ENCODE data around the gene AP3S2. TPM values are rescaled to one million over a fixed set of nuclear protein-coding genes. Genes with fewer than 3 reads are reported as not detected.
"Not testable (repeated sequence)": the region's sequence is repeated elsewhere in the genome, so short reads cannot be mapped to it uniquely, and the experiment has no call there.

Gene AP3S2
- total RNA-seq, 1 donor from 2014 or later = 24.7 TPM

DNA sequence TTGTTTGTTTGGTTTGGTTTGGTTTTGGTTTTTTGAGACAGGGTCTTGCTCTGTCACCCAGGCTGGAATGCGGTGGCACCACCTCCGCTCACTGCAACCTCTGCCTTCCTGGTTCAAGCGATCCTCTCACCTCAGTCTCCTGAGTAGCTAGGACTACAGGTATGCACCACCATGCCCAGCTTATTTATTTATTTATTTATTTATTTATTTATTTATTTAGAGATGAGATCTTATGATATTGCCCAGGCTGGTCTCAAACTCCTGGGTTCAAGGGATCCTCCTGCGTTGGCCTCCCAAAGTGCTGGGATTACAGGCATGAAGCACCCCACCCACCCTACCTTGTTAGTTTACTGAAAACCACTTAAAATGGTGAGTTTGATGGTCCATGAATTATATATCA is 105.2 kb downstream of the AP3S2 start:
- intact Hi-C loops (cut with micrococcal nuclease); H3K27ac Mint-ChIP-seq; H3K9me3 Mint-ChIP-seq; H3K4me1 Mint-ChIP-seq (ENCODE audit: low read depth); H3K36me3 Mint-ChIP-seq (ENCODE audit: low read depth); H3K4me3 Mint-ChIP-seq; DNase-seq (ENCODE audit: low spot score); H3K27me3 Mint-ChIP-seq (ENCODE audit: insufficient read depth): not testable (repeated sequence)

DNA sequence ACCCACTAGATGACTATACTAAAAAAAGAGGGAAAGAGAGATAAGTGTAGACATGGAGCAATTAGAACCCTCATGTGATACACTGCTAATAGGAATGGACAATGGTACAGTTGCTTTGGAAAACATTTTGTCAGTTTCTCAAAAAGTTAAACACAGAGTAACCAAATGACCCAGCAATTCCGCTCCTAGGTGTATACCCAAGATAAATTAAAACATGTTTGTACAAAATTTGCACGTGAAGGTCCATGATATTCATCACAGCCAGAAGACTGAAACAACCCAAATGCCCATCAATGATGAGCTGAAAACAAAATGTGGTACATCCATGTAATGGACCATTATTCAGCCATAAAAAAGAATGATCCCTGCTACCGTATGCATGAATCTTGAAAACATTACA is 105.8 kb downstream of the AP3S2 start:
- intact Hi-C loops (cut with micrococcal nuclease) = no loop called here
- H3K9me3 Mint-ChIP-seq = peaks cover 8% of the 10 kb centered on the region
- no peaks in the 10 kb centered on the region for H3K36me3 Mint-ChIP-seq (ENCODE audit: low read depth)
- H3K27ac Mint-ChIP-seq = no peak overlapping the region
- DNase-seq (ENCODE audit: low spot score) = no peak
- no peak overlapping the region for H3K4me3 Mint-ChIP-seq
- peaks cover 5% of the 10 kb centered on the region for H3K27me3 Mint-ChIP-seq (ENCODE audit: insufficient read depth)
- H3K4me1 Mint-ChIP-seq (ENCODE audit: low read depth) = peaks cover 4% of the 10 kb centered on the region

DNA sequence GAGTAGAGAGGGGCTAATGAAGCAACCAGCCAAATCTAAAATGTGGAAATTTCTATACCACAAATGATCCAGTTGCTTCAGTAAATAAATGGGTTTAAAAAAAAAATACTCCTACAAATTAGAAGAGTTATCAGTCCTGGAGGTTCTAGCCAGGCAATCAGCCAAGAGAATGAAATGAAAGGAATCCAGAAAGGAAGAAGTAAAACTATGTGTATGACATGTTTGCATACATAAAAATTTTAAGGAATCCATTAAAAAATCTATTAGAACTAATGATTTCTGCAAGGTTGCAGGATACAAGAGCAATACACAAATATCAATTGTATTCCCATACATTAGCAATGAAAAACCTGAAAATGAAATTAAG is 108.0 kb downstream of the AP3S2 start:
- no peak overlapping the region for H3K27ac Mint-ChIP-seq
- DNase-seq (ENCODE audit: low spot score) = no peak
- intact Hi-C loops (cut with micrococcal nuclease) = no loop called here
- H3K4me3 Mint-ChIP-seq = no peak overlapping the region
- H3K36me3 Mint-ChIP-seq (ENCODE audit: low read depth) = no peaks in the 10 kb centered on the region
- H3K27me3 Mint-ChIP-seq (ENCODE audit: insufficient read depth) = peaks cover 5% of the 10 kb centered on the region
- H3K9me3 Mint-ChIP-seq = peaks cover 8% of the 10 kb centered on the region
- peaks cover 17% of the 10 kb centered on the region for H3K4me1 Mint-ChIP-seq (ENCODE audit: low read depth)

DNA sequence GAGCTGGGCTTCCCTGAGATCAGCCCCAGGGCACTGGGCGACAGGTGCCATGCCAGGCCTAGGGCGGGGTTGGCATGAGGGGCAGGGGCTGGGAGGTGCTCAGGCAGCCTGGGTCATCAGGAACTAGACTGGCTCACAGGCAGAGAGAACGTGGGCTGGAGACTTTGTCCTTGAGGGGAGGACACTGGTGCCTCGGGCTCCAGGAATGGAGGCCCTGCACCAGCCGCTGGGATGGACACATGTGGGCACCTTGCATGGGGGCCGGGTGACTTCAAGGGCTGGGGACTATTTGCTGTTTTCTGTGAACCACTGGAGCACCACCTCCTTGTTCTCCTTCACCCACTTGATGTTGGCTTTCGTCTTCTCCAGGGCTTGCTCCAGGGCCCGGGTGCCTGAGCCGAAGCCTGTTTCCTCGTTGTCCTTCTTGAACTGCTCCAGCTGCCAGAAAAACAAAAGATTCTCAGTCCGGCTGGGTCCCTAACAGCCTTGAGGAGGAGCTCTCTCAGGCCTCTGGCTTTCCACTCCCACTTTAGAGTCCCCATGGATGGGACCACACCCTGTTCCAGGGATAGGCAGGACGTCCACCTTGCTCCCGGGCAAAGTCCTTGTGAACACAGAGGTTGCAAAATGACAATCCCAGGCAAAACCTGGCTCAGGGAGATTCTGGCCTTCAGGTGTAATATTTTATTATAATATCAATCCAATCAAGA is 108.6 kb downstream of the AP3S2 start:
- no peaks in the 10 kb centered on the region for H3K36me3 Mint-ChIP-seq (ENCODE audit: low read depth)
- no peak overlapping the region for H3K27ac Mint-ChIP-seq
- no peak overlapping the region for H3K4me3 Mint-ChIP-seq
- no peak for DNase-seq (ENCODE audit: low spot score)
- peaks cover 8% of the 10 kb centered on the region for H3K9me3 Mint-ChIP-seq
- H3K27me3 Mint-ChIP-seq (ENCODE audit: insufficient read depth) = peaks cover 5% of the 10 kb centered on the region
- intact Hi-C loops (cut with micrococcal nuclease) = no loop called here
- H3K4me1 Mint-ChIP-seq (ENCODE audit: low read depth) = peaks cover 21% of the 10 kb centered on the region

DNA sequence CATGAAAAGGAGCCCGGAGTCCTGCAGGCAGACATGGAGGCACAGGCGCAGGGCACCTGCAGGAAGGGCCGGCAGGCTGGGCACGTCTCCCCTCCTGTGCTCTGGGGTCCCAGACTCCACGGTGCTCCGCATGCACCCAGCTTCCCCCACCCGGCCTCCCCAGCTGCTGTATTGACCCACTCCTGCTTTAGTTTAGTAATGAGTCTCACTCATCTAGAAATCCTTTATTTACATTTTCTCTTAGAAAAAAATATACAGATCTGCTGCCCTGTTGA is 109.2 kb downstream of the AP3S2 start:
- Mint-ChIP-seq H3K4me3 (no peak overlapping the region), H3K9me3 (peaks cover 8% of the 10 kb centered on the region), H3K27me3 (ENCODE audit: insufficient read depth) (peaks cover 5% of the 10 kb centered on the region), H3K27ac (no peak overlapping the region), H3K4me1 (ENCODE audit: low read depth) (peaks cover 21% of the 10 kb centered on the region), H3K36me3 (ENCODE audit: low read depth) (no peaks in the 10 kb centered on the region)
- intact Hi-C loops (cut with micrococcal nuclease) = no loop called here
- no peak for DNase-seq (ENCODE audit: low spot score)

DNA sequence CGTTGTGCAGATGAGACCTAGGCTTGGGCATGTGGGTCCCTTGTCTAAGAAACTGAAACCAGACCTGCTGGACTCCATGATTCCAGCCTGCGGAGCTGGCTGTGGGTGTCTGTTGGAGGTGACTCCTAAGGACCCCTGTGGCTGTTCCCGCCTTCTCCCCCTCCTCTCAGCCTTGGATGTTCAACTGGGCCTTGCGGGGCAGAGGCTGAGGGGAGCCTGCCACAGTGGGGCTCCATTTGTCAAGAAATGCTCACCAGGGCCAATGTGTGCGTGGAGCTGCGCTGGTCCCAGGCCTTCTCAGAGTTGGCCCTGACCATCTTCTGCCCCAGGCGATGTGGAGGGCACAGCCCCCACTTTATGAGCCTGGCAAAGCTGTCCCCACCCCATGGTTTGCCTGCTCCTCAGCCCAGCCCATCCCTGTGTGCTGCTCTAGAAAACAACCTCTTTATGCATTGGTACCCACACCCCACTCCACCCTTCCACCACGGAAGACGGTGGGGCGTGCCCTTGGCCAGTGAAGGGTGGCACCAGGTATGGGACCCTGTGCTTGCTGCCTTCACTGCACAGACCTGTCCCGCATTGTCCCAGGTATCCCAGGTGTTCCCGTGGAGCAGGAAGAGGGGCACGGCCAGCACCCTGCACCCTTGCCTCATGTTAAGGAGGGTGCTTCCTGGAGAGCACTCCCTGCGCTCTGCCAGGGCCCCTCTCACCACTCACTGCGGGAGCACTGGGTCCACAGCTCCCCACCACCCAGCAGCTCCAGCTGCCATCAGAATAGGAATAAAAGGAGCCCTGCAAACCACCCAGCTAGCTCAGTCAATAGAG is 109.7 kb downstream of the AP3S2 start:
- H3K36me3 Mint-ChIP-seq (ENCODE audit: low read depth) = no peaks in the 10 kb centered on the region
- no peak overlapping the region for H3K27ac Mint-ChIP-seq
- H3K4me1 Mint-ChIP-seq (ENCODE audit: low read depth) = peaks cover 21% of the 10 kb centered on the region
- H3K9me3 Mint-ChIP-seq = peaks cover 8% of the 10 kb centered on the region
- no peak for DNase-seq (ENCODE audit: low spot score)
- intact Hi-C loops (cut with micrococcal nuclease) = no loop called here
- H3K27me3 Mint-ChIP-seq (ENCODE audit: insufficient read depth) = peaks cover 5% of the 10 kb centered on the region
- no peak overlapping the region for H3K4me3 Mint-ChIP-seq

DNA sequence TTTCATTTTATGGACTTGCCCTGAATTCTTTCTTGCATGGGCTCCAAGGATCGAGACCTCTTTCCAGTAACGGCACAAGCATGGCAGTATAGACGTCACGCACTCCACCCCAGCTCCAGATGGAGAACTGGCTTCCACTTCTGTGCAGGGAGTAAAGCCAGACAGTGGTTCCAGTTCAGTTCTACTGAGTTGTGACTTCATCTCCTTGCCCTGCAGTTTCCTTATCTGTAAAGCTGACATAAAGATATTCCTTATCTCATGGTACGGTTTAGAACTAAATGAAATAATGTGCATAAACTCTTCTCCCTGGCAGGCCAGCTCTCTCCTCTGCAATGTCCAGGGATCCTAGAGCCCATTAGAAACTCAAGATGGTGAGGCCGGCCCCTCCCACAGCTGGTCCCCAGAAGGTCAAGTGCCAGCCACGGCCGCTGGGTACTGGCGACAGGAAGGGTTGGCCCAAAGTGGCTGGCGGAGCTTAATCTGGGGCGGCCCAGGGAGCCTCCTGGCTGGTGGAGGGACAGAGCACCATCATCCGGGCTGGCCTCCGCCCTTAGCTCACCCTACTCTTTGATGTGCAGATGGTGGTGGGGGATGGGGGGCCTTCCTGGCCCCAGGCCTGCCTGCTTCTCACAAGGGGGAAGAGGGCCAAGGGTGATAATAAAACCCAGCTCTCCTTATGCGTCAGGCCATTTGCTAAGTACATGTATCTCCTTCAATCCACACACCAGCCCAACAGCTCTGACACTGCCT is 110.5 kb downstream of the AP3S2 start:
- H3K4me3 Mint-ChIP-seq = no peak overlapping the region
- intact Hi-C loops (cut with micrococcal nuclease) = no loop called here
- peaks cover 21% of the 10 kb centered on the region for H3K4me1 Mint-ChIP-seq (ENCODE audit: low read depth)
- H3K36me3 Mint-ChIP-seq (ENCODE audit: low read depth) = no peaks in the 10 kb centered on the region
- H3K9me3 Mint-ChIP-seq = peaks cover 8% of the 10 kb centered on the region
- peaks cover 9% of the 10 kb centered on the region for H3K27me3 Mint-ChIP-seq (ENCODE audit: insufficient read depth)
- H3K27ac Mint-ChIP-seq = no peak overlapping the region
- DNase-seq (ENCODE audit: low spot score) = no peak

DNA sequence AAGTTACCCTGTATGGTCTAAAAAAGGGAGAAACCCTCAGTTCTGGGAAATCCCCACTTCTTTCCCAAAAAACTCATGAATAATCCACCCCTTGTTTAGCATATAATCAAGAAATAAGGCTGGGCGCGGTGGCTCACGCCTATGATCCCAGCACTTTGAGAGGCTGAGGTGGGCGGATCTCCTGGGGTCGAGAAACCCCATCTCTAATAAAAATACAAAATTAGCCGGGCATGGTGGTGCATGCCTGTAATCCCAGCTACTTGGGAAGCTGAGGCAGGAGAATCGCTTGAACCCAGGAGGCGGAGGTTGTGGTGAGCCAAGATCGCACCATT is 111.2 kb downstream of the AP3S2 start:
- intact Hi-C loops (cut with micrococcal nuclease); H3K36me3 Mint-ChIP-seq (ENCODE audit: low read depth); H3K4me3 Mint-ChIP-seq; DNase-seq (ENCODE audit: low spot score); H3K9me3 Mint-ChIP-seq; H3K27ac Mint-ChIP-seq: not testable (repeated sequence)
- H3K27me3 Mint-ChIP-seq (ENCODE audit: insufficient read depth) = peaks cover 12% of the 10 kb centered on the region
- H3K4me1 Mint-ChIP-seq (ENCODE audit: low read depth) = peaks cover 21% of the 10 kb centered on the region

DNA sequence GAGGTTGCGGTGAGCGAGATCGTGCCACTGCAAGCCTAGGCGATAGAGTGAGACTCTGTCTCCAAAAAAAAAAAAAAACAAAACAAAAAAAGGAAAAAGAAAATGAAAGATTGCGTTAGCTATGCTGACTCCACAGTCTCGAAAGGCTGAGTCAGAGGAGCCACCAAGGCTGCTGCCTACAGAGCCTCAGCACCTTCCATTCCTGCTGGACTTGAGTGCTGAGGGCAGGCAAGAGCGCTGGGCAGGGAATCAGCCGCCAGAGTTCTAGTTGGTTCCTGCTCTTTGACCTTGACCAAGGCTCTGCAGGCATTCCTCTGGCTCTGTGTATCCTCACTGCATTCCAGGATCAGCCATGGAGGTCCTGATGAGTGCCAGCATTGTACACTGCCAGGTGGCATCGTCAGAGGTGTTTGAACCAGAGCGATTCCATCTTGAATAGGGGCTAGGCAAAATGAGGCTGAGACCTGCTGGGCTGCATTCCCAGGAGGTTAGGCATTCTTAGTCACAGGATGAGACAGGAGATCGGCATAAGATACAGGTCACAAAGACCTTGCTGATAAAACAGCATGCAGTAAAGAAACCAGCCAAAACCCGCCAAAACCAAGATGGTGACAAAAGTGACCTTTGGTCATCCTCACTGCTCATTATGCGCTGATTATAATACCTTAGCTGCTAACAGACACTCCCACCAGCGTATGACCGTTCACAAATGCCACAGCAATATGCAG is 111.7 kb downstream of the AP3S2 start:
- H3K4me1 Mint-ChIP-seq (ENCODE audit: low read depth) = peaks cover 21% of the 10 kb centered on the region
- peaks cover 16% of the 10 kb centered on the region for H3K27me3 Mint-ChIP-seq (ENCODE audit: insufficient read depth)
- H3K27ac Mint-ChIP-seq = no peak overlapping the region
- no peaks in the 10 kb centered on the region for H3K36me3 Mint-ChIP-seq (ENCODE audit: low read depth)
- no peak overlapping the region for H3K4me3 Mint-ChIP-seq
- DNase-seq (ENCODE audit: low spot score) = no peak
- intact Hi-C loops (cut with micrococcal nuclease) = no loop called here
- no peaks in the 10 kb centered on the region for H3K9me3 Mint-ChIP-seq

DNA sequence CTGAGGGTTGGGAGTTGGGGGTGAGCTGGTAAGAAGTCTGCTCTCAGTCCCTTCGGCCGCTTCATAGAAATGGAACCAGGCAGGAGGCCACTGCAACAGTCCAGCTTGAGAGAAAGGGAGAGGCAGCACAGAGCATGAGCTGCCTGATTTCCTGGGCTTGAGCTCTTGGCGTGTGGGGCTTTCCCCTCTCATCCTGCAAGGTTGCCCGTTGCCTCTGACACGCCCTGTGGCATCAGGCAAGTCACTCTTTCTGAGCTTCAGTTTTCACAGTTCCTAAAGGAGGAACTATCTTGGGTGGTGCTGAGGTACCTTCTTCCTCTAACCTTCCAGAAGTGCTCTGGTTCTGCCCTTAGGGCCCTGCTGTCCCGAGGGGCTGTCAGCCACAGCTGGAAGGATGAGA is 112.7 kb downstream of the AP3S2 start:
- Mint-ChIP-seq H3K36me3 (ENCODE audit: low read depth) (no peaks in the 10 kb centered on the region), H3K4me3 (no peak overlapping the region), H3K4me1 (ENCODE audit: low read depth) (peaks cover 21% of the 10 kb centered on the region), H3K27me3 (ENCODE audit: insufficient read depth) (peaks cover 13% of the 10 kb centered on the region), H3K27ac (no peak overlapping the region), H3K9me3 (no peaks in the 10 kb centered on the region)
- DNase-seq (ENCODE audit: low spot score) = no peak
- intact Hi-C loops (cut with micrococcal nuclease) = no loop called here

DNA sequence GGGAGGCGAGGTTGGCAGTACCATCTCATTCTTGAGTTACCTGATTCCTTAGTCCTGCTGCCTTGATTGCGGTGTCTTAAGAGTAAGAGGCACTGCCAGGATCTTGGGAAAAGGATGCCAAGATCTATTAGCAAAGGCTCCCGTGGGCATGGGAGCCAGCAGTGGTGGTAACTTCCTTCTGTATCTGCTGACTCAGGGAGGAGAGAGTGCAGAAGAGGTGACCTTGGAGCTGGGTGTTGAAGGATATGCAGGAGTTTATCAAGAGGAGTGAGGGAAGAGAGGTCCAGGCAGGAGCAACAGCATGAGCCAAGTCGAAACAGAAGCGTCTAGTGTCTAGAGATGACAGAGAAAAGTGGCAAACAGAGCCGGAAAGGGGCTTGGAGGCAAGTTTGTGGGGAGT is 113.2 kb downstream of the AP3S2 start:
- no peaks in the 10 kb centered on the region for H3K9me3 Mint-ChIP-seq
- no peak for DNase-seq (ENCODE audit: low spot score)
- H3K4me3 Mint-ChIP-seq = no peak overlapping the region
- H3K27ac Mint-ChIP-seq = no peak overlapping the region
- intact Hi-C loops (cut with micrococcal nuclease) = no loop called here
- no peaks in the 10 kb centered on the region for H3K36me3 Mint-ChIP-seq (ENCODE audit: low read depth)
- peaks cover 21% of the 10 kb centered on the region for H3K4me1 Mint-ChIP-seq (ENCODE audit: low read depth)
- H3K27me3 Mint-ChIP-seq (ENCODE audit: insufficient read depth) = peaks cover 13% of the 10 kb centered on the region

Measured in activated T-helper 1 cell treated with anti-CD3 and anti-CD28 coated beads, Interleukin-12 subunit alpha, Interleukin-12 subunit beta, Interleukin-2, Interleukin-4 antibody, amounts not matched to agents 30 ng/mL and 10 ng/mL and 1 ng/mL, durations not matched to agents 14 hours and 24 hours and 36 hours (primary cell).